Rectal smooth muscle tissue (tissue), 1 donor: ENCODE data around the gene MAN2B1.

Experiments
- H3K27ac ChIP-seq: one replicate; pipeline ENCODE4 v1.7.0; 2013; ENCODE audit warnings: low read depth, low read length, inconsistent platforms
- H3K27me3 ChIP-seq: one replicate; pipeline ENCODE4 v1.7.0; 2013; ENCODE audit warnings: low read length; ENCODE audit not compliant: control insufficient read depth, insufficient read depth
- H3K36me3 ChIP-seq: one replicate; pipeline ENCODE4 v1.7.0; 2013; ENCODE audit warnings: low read length; ENCODE audit not compliant: control insufficient read depth, insufficient read depth
- H3K4me1 ChIP-seq: one replicate; pipeline ENCODE4 v1.7.0; 2013; ENCODE audit warnings: low read length; ENCODE audit not compliant: control insufficient read depth, insufficient read depth
- H3K4me3 ChIP-seq: one replicate; pipeline ENCODE4 v1.7.0; 2013; ENCODE audit warnings: low read length
- H3K9ac ChIP-seq: one replicate; pipeline ENCODE4 v1.7.0; 2013; ENCODE audit warnings: low read length

The MAN2B1 gene

GRCh38 chr19:12667731-12668302 is 1.3 kb upstream of the MAN2B1 start:
- Histone ChIP-seq H3K4me1 (peaks cover 22% of the 10 kb centered on the region), H3K36me3 (peaks cover 4% of the 10 kb centered on the region), H3K9ac (no peak overlapping the region), H3K4me3 (peak overlapping the region; percentile 97), H3K27ac (no peak overlapping the region), H3K27me3 (no peaks in the 10 kb centered on the region)

GRCh38 chr19:12665671-12666264 is 774 bp downstream of the MAN2B1 start:
- H3K27ac ChIP-seq, result no peak overlapping the region

GRCh38 chr19:12665281-12665573 is 1.3 kb downstream of the MAN2B1 start:
- H3K4me1 ChIP-seq, result peaks cover 17% of the 10 kb centered on the region
- peaks cover 7% of the 10 kb centered on the region for H3K36me3 ChIP-seq
- H3K4me3 ChIP-seq, result peak overlapping the region; percentile 82
- H3K9ac ChIP-seq, result no peak overlapping the region
- no peak overlapping the region for H3K27ac ChIP-seq
- H3K27me3 ChIP-seq, result no peaks in the 10 kb centered on the region

More at GRCh38 chr19:12665671-12666264, 774 bp downstream of the MAN2B1 start:
- Histone ChIP-seq H3K9ac (peak overlapping the region; percentile 66), H3K36me3 (peaks cover 7% of the 10 kb centered on the region), H3K4me1 (peaks cover 22% of the 10 kb centered on the region), H3K4me3 (peak overlapping the region; percentile 82), H3K27me3 (no peaks in the 10 kb centered on the region)

GRCh38 chr19:12664406-12665280 is 1.9 kb downstream of the MAN2B1 start:
- Histone ChIP-seq H3K9ac (no peak overlapping the region), H3K4me3 (peak overlapping the region; percentile 82), H3K4me1 (peaks cover 15% of the 10 kb centered on the region), H3K36me3 (peaks cover 7% of the 10 kb centered on the region), H3K27ac (no peak overlapping the region), H3K27me3 (no peaks in the 10 kb centered on the region)

- Histone ChIP-seq H3K27me3 (no peaks in the 10 kb centered on the region), H3K36me3 (peaks cover 16% of the 10 kb centered on the region), H3K9ac (no peak overlapping the region), H3K4me1 (peaks cover 3% of the 10 kb centered on the region), H3K27ac (no peak overlapping the region), H3K4me3 (no peak overlapping the region)
These were observed 5.6 kb downstream of the MAN2B1 start for GRCh38 chr19:12660980-12661379.

GRCh38 chr19:12657966-12658365 is 8.6 kb downstream of the MAN2B1 start:
- no peak overlapping the region for H3K4me3 ChIP-seq
- peaks cover 18% of the 10 kb centered on the region for H3K36me3 ChIP-seq
- H3K9ac ChIP-seq, result no peak overlapping the region
- H3K4me1 ChIP-seq, result no peaks in the 10 kb centered on the region
- H3K27me3 ChIP-seq, result no peaks in the 10 kb centered on the region
- no peak overlapping the region for H3K27ac ChIP-seq

- Histone ChIP-seq H3K27me3 (no peaks in the 10 kb centered on the region), H3K27ac (no peak overlapping the region), H3K36me3 (peaks cover 18% of the 10 kb centered on the region), H3K9ac (no peak overlapping the region), H3K4me3 (no peak overlapping the region), H3K4me1 (no peaks in the 10 kb centered on the region)
These were observed 9.5 kb downstream of the MAN2B1 start for GRCh38 chr19:12656899-12657571.

- Histone ChIP-seq H3K4me1 (no peaks in the 10 kb centered on the region), H3K27ac (no peak overlapping the region), H3K36me3 (peaks cover 15% of the 10 kb centered on the region), H3K27me3 (no peaks in the 10 kb centered on the region), H3K4me3 (no peak overlapping the region), H3K9ac (no peak overlapping the region)
These were observed 11.0 kb downstream of the MAN2B1 start for GRCh38 chr19:12655546-12655945.

GRCh38 chr19:12652219-12652618 is 14.3 kb downstream of the MAN2B1 start:
- peaks cover 6% of the 10 kb centered on the region for H3K4me1 ChIP-seq
- H3K27me3 ChIP-seq, result no peaks in the 10 kb centered on the region
- H3K9ac ChIP-seq, result no peak overlapping the region
- H3K36me3 ChIP-seq, result peaks cover 13% of the 10 kb centered on the region
- H3K27ac ChIP-seq, result no peak overlapping the region
- no peak overlapping the region for H3K4me3 ChIP-seq

GRCh38 chr19:12649941-12650340 is 16.6 kb downstream of the MAN2B1 start:
- H3K4me1 ChIP-seq, result peaks cover 6% of the 10 kb centered on the region
- H3K27ac ChIP-seq, result no peak overlapping the region
- H3K9ac ChIP-seq, result no peak overlapping the region
- H3K27me3 ChIP-seq, result no peaks in the 10 kb centered on the region
- H3K36me3 ChIP-seq, result no peaks in the 10 kb centered on the region
- no peak overlapping the region for H3K4me3 ChIP-seq

- Histone ChIP-seq H3K4me1 (peaks cover 6% of the 10 kb centered on the region), H3K4me3 (peak overlapping the region; percentile 54), H3K9ac (no peak overlapping the region), H3K27ac (no peak overlapping the region), H3K27me3 (no peaks in the 10 kb centered on the region), H3K36me3 (no peaks in the 10 kb centered on the region)
These were observed 18.5 kb downstream of the MAN2B1 start for GRCh38 chr19:12648088-12648487.

GRCh38 chr19:12647490-12648071 is 19.0 kb downstream of the MAN2B1 start:
- Histone ChIP-seq H3K36me3 (no peaks in the 10 kb centered on the region), H3K9ac (no peak overlapping the region), H3K27me3 (no peaks in the 10 kb centered on the region), H3K4me3 (peak overlapping the region; percentile 54), H3K4me1 (peaks cover 6% of the 10 kb centered on the region), H3K27ac (no peak overlapping the region)
